NCI-H1105 treated with DMSO at 0.1 percent for 48 hours (cell line): ENCODE measurements around the gene CYP2D6.
"Not testable (repeated sequence)": the region's sequence is repeated elsewhere in the genome, so short reads cannot be mapped to it uniquely, and the experiment has no call there.

Source experiments
- DNase-seq: peaks from one replicate; lab custom pipeline; 2025; lab: John Stamatoyannopoulos, UW

Gene CYP2D6

DNA sequence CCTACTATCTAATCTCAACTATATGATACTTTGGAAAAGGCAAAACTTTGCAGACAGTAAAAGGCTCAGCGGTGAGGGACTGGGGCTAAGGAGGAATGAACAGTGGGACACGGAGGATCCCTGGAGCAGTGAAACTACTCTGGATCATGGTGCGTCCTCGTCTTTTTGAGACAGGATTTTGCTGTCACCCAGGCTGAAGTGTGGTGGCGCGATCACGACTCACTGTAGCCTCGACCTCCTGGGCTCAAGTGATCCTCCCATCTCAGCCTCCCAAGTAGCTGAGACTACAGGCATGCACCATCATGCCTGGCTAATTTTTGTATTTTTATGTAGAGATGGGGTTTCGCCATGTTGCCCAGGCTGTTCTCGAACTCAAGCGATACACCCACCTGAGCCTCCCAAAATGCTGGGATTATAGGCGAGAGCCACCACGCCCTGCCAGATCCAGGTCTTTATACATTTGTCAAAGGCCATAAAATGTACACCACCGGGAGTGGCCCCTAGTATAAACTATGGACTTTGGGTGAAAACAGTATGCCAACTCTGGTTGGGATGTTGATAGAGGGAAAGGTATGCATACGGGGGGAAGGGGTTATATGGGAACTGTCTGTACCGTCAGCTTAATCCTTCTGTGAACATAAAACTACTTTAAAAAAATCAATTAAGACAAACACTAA, 28.0 kb upstream of the CYP2D6 start:
- DNase-seq = no peak

DNA sequence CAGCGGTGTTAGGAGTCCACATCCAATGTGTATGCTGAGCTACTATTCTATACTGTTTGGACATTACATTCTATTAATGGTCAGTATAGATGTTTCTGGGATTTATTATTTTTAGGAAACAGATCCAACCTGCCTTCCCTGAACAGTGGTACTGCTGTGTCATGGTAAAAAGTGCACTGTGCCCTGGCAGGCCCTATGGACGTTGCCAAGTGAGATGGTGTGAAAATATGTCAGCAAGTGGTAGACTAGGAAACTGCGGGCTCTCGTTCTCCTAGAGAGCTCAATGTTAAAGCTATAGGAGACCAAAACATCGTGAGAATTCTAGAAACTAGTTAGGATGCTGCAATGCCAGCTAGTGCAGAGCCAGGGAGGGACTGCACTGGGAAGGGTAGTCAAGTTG, 26.0 kb upstream of the CYP2D6 start:
- no peak for DNase-seq

DNA sequence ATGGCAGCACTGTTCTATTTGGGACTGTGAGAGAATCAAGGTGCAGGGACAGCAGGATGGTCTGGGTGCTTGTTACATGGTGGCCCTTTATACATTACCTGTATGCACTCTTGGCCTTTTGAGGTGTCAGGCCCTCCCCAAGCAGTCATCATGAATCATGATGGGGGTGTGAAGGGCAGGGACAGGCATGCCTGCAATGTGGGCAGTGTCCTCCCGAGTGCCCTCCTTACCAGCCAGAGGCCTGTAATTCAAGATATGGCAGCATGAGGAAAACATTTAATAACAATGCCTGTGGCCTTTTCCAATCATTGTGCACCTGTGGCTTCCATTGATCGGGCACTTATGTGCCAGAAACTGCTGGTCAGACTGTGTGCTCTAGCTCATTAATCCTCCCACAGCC, 25.5 kb upstream of the CYP2D6 start:
- DNase-seq = no peak

DNA sequence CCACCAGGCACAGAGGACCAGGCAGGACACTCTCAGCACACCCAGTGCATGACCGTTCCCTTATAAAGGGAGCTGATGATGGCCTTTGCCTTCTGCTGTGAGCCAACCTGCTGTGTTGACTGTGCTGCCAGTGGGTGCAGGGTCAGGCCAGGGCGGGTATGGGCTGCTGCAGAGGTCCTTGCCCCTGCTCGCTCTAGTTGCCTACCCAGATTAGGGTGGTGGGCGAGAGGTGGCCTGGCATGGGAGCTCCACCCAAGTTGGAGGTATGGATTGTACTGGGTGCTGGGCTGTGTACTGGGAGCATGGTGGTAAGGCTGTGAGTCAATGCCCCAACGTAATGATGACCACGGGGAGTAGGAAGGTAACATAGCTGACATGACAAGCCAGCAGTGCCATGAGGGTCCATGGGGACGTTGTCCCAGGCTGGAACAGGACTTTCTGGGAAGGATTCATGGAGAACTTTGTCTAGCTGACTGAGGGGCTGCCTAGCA, 24.5 kb upstream of the CYP2D6 start:
- no peak for DNase-seq

DNA sequence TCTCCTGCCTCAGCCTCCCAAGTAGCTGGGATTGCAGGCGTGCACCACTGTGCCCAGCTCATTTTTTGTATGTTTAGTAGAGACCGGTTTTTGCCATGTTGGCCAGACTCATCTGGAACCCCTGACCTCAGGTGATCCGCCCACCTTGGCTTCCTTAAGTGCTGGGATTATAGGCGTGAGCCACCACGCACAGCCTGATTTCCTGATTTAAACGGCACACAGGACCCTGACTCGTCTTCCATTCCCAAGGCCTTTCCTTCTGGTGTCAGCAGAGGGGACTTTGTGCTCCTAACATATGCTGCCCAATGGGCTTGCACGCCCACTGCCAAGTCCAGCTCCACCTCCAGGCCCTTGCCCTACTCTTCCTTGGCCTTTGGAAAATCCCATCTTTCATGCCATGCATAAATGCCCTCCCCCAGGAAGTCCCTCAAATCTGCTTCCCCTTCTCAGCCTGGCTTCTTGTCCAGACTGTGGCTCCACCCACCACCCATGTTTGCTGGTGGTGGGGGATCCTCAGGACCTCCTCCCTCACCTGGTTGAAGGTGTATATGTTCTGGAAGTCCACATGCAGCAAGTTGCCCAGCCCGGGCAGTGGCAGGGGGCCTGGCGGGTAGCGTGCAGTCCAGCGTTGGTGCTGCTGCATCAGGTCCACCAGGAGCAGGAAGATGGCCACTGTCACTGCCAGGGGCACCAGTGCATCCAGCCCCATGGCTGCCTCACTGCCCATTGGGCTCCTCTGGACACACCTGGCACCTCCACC, 23.9 kb upstream of the CYP2D6 start:
- DNase-seq = no peak

DNA sequence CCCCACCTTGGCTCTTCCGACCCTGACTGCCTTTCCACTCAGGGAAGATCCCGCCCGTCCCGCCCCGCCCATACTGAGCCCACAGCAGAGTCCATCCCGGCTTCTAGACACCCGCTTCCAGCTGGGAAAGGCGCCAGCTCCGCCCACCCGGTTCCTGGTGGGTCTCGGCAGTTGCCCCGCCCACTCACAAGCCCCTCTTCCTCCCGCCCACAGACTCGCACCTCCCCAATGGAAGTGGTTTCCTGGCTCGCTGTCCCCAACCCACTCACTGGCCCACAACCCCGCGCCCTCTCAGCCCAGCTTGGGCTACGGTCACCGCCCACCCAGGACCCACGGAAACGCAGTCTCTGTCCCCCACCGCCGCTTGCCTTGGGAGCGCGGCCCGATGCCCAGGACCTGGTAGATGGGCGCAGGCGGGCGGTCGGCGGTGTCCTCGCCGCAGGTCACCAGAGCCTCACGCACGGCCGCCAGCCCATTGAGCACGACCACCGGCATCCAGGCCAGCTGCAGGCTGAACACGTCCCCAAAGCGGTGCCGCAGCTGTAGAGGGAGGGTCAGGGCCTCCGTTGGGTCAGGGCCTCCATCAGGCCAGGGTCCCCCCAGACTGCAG, 22.2 kb upstream of the CYP2D6 start:
- no peak for DNase-seq

DNA sequence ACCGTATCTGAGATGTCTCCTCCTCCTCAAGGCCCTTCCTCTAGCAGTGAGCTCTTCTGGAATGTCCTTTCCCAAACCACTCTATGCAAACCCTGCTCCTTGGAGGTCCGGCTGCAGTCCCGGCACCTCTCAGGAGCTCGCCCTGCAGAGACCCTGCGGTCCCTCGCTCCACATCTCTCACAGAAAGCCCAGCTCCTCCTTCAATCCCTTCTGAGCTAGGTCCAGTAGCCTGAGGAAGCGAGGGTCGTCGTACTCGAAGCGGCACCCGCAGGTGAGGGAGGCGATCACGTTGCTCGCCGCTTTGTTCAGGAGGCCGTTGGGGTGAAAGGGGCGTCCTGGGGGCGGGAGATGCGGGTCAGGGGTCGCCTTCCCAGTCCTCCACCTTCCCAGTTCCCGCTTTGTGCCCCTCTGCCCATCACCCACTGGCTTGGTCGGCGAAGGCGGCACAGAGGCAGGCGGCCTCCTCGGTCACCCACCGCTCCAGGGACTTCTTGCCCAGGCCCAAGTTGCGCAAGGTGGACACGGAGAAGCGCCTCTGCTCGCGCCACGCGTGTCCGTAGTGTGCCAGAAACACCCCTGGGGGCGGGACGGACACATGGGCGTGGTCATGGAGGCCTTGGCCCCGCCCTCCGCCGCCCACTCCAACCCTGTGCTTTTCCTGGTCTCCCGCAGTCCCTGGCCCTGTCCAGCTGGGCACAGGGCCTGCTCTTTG, 21.5 kb upstream of the CYP2D6 start:
- DNase-seq = no peak

DNA sequence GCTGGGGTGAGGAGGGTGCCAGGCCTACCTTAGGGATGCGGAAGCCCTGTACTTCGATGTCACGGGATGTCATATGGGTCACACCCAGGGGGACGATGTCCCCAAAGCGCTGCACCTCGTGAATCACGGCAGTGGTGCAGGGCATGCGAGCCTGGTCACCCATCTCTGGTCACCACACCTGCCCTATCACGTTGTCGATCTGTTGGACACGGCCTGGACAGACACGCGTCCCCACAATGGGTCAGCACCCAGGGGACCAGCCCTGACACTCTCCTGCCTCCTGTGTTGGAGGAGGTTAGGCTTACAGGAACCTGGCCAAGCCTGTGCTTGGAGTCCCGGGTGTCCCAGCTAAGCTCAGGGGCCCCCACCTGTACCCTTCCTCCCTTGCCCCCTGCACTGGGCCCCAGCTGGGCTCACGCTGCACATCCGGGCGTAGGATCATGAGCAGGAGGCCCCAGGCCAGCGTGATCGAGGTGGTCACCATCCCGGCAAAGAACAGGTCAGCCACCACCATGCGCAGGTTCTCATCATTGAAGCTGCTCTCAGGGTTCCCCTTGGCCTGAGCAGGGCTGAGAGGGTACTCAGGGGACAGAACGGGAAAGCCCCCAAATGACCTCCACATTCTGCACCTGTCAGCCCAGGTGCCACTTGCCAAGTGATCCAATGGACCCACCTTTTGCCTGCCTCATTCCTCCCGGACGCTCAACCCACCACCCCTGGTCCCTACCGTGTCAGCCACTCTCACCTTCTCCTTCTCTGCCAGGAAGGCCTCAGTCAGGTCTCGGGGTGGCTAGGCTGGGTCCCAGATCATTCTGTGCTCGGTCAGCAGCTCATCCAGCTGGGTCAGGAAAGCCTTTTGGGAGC, 20.3 kb upstream of the CYP2D6 start:
- no peak for DNase-seq

DNA sequence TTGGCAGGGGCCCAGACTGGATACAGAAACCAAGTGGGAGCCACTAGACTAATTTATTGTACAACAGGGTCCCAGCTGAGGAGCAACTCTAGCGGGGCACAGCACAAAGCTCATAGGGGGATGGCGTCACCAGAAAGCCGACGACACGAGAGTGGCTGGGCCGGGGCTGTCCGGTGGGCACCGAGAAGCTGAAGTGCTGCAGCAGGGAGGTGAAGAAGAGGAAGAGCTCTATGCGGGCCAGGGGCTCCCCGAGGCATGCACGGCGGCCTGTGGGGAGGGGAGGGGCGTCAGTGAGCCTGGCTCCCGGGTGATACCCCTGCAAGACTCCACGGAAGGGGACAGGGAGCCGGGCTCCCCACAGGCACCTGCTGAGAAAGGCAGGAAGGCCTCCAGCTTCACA, 19.2 kb upstream of the CYP2D6 start:
- DNase-seq = not testable (repeated sequence)

DNA sequence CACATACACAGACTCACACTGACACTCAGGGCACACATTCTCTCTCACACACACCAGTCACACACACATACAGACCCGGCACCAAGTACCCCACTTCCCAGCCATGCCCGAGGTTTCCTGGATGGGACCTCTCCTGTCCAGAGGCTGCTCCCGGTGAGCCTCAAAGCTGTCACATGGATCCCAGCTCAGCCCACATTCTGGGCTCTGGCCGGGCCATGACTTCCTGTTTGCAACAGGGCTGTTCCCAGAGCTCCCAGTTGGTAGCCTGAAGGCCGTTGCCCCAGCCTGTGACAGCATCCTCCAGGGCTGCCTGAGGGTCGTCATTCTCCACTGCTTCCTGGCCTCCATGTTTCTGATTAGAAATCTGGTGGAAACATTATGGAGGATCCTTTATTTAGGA, 14.6 kb upstream of the CYP2D6 start:
- no peak for DNase-seq

DNA sequence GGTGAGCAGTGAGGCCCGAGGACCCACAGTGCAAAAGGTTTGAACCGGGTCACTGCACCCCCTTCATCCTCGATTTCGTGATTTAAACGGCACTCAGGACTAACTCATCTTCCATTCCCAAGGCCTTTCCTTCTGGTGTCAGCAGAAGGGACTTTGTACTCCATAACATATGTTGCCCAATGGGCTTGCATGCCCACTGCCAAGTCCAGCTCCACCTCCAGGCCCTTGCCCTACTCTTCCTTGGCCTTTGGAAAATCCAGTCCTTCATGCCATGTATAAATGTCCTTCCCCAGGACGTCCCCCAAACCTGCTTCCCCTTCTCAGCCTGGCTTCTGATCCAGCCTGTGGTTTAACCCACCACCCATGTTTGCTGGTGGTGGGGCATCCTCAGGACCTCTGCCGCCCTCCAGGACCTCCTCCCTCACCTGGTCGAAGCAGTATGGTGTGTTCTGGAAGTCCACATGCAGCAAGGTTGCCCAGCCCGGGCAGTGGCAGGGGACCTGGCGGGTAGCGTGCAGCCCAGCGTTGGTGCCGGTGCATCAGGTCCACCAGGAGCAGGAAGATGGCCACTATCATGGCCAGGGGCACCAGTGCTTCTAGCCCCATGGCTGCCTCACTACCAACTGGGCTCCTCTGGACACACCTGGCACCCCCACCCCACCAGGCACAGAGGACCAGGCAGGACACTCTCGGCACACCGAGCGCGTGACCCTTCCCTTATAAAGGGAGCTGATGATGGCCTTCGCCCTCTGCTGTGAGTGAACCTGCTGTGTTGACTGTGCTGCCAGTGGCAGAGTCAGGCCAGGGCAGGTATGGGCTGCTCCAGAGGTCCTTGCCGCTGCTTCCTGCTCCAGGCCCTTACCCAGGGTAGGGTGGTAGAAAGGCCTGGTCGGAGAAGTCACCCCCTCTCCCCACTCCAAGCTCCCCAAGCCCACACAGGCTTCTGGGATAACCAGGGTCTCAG, 13.5 kb upstream of the CYP2D6 start:
- not testable (repeated sequence) for DNase-seq

DNA sequence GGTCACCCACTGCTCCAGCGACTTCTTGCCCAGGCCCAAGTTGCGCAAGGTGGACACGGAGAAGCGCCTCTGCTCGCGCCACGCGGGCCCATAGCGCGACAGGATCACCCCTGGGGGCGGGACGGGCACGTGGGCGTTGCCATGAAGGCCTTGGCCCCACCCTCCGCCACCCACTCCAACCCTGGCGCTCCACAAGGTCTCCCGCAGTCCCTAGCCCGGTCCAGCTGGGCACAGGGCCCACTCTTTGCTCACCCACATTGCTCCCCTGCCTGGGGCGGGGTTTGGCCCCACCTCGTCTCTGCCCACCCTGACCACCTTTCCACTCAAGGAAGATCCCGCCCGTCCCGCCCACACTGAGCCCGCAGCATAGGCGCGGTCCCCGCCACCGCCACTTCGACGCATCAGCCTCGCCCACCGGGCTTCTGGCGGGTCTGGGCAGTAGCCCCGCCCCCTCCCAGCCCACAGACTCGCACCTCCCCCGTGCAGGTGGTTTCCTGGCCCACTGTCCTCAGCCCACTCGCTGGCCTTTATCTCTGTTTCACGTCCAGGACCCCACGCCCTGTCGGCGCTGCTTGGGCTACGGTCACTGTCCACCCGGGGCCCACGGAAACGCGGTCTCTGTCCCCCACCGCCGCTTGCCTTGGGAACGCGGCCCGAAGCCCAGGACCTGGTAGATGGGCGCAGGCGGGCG, 12.3 kb upstream of the CYP2D6 start:
- no peak for DNase-seq

DNA sequence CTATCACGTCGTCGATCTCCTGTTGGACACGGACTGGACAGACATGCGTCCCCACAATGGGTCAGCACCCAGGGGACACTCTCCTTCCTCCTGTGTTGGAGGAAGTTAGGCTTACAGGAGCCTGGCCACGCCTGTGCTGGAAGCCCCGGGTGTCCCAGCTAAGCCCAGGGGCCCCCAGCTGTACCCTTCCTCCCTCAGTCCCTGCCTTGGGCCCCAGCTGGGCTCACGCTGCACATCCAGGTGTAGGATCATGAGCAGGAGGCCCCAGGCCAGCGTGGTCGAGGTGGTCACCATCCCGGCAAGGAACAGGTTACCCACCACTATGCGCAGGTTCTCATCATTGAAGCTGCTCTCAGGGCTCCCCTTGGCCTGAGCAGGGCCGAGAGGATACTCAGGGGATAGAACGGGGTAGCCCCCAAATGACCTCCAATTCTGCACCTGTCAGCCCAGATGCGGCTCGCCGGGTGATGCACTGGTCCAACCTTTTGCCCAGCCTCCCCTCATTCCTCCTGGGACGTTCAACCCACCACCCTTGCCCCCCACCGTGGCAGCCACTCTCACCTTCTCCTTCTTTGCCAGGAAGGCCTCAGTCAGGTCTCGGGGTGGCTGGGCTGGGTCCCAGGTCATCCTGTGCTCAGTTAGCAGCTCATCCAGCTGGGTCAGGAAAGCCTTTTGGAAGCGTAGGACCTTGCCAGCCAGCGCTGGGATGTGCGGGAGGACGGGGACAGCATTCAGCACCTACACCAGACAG, 10.9 kb upstream of the CYP2D6 start:
- DNase-seq = not testable (repeated sequence)

DNA sequence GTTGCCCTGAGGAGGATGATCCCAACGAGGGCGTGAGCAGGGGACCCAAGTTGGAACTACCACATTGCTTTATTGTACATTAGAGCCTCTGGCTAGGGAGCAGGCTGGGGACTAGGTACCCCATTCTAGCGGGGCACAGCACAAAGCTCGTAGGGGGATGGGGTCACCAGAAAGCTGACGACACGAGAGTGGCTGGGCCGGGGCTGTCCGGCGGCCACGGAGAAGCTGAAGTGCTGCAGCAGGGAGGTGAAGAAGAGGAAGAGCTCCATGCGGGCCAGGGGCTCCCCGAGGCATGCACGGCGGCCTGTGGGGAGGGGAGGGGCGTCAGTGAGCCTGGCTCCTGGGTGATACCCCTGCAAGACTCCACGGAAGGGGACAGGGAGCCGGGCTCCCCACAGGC, 9.5 kb upstream of the CYP2D6 start:
- DNase-seq = not testable (repeated sequence)

DNA sequence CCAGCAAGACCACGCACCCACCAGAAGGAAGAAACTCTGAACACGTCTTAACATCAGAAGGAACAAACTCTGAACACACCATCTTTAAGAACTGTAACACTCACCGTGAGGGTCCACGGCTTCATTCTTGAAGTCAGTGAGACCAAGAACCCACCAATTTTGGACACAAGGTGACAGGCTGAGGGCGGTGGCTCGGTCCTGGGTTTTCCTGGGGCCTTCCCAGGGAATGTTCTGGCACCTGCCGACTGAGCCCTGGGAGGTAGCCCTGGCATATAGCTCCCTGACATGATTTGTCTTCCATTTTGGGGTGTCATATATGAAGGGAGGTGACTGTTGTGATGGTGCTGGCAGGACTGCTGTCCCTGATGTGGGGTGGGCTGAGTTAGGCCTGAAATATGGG, 8.9 kb upstream of the CYP2D6 start:
- not testable (repeated sequence) for DNase-seq

DNA sequence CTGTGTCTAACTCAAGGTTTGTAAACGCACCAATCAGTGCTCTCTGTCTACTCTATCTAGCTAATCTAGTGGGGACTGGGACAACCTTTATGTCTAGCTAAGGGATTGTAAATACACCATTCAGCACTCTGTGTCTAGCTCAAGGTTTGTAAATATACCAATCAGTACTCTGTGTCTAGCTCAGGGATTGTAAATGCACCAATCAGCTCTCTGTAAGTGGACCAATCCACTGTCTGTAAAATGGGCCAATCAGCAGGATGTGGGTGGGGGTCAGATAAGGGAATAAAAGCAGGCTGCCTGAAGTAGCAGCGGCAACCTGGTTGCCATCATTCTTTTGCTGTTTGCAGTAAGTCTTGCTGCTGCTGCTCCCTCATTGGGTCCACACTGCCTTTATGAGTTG, 8.4 kb upstream of the CYP2D6 start:
- DNase-seq = no peak

DNA sequence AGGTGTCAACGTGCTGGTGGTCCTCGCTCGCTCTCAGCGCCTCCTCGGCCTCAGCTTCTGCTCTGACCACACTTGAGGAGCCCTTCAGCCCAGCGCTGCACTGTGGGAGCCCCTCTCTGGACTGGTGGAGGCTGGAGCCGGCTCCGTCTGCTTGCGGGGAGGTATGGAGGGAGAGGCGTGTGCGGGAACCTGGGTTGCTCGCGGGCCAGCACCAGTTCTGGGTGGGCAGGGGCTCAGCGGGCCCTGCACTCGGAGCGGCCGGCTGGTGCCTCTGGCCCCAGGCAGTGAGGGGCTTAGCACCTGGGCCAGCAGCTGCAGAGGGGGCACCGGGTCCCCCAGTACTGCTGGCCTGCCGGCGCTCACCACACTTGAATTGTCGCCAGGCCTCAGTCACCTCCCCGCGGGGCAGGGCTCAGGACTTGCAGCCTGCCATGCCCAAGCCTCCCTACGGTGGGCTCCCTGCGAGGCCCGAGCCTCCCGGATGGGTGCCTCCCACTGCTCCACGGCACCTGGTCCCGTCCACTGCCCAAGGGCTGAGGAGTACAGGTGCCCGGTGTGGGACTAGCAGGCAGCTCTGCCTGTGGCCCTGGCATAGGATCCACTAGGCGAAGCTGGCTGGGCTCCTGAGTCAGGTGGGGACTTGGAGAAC, 7.6 kb upstream of the CYP2D6 start:
- DNase-seq = no peak

DNA sequence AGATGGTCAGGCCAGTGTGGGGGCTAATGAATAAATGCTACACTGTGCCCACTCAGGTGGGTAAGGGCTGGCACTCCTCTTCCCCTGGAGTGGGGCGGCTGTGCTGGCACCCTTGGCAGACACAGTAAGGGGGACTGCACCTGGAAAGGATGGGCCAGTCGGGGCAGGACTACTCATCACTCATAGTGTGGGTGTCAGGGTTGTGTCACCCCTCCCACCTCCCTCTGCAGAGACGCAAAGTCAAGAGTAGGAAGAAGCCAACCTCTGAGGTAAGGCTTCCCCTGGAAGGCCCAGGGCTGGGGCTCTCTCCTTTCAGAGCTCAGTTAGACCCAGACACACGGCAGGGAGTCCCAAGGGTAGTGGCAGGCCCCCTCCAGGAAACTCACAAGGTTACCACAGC, 5.1 kb upstream of the CYP2D6 start:
- DNase-seq = not testable (repeated sequence)
